HG02610 (cell line): ENCODE results near the gene GPR180.

Experiments used
- ATAC-seq: cut with Tn5 transposase; IDR thresholded peaks from one replicate; pipeline ENCODE4 v1.9.1; 2021; ENCODE audit warnings: mild to moderate bottlenecking, moderate library complexity; ENCODE audit not compliant: unreplicated experiment

The GPR180 gene

DNA sequence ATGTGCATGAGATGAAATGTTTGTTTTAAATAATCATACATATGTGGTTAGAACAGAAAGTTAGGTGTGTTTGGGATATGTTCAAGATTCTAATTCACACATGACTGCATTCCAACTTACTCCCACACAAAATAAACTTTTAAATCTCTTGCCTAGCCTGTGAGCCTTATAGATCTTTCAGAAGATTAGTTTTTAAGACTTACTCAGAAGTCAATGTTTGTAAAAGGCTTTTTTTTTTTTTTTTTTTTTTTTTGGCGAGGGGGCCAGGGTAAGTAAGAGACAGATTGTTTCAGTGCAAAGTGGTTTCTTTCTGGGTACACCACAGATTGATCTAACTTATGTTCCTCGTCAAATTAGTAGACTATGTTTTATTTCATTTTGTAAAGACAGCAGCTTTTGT, 39.1 kb downstream of the GPR180 start:
- ATAC-seq: no peak

DNA sequence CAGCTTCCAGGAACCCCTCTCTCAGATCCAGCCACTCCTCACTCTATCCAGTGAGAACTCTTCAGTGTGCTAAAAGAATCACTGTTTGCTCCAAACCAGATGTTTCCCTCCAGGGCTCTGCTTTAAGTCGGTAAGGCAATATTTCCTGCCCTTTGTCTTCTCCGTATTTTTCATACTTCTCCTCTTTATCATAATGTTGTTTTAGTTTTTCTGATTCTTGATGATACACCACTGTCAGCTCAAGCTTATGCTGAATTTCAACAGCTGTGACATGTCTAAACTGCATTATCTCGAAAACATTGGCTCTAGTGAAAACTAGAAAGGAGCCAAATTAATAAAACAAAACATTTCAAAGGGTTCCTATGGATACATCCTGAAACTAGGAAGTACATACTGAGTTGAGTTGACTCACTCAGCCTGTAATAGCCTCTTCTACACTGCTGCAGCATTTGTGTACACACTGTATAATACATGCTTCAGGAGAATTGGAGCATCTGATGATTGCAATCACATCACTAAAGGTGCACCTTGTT, 39.8 kb downstream of the GPR180 start:
- ATAC-seq: no peak

DNA sequence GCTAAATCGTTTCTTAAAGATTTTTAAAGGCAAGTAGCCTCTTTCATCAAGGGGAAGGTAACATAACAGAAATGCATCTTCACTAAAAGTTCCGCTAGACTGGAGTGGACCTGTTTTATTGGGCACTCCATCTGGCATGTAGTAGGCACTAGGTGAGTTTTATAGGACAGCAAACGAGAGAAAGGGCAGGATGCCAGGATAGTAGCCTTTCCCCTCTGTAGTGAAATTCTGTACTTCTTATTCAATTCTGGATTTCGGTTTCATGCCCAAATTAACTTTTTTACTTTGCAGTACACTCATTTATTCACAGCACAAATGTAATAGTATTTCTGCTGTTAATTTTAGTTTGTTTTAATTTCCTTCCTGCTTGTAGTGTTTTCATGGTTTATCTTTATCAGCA, 45.2 kb downstream of the GPR180 start:
- peak; percentile 78 for ATAC-seq

DNA sequence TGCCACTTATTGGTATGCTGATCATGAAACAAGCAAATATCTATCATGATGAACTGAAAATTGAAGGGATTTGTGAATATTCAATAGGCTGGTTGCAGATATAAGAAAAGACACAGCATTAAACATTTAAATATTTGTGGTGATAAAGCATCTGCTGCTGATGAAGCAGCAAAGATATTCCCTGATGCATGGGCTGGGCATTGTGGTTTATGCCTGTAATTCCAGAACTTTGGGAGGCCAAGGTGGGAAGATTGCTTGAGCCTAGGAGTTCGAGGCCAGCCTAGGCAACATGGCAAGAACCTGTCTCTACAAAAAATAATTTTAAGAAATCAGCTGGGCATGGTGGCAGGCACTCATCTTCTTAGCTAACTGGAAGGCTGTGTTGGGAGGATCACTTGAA, 54.5 kb downstream of the GPR180 start:
- no peak for ATAC-seq

DNA sequence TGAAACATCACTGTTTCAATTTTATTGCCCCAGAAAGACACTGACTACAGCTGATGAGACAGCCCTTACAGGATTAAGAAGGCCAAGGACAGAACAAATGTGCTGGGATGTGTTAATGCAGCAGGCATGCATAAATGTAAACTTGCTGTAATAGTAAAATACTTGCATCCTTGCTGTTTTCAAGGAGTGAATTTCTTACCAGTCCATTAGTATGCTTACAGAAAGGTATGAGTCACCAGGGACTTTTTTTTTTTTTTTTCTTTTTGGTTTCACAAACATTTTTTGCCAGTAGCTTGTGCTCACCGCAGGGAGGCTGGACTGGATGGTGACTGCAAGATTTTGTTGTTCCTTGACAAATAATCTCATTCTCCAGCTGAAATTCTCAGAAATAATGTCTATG, 55.1 kb downstream of the GPR180 start:
- ATAC-seq: peak; percentile 88

DNA sequence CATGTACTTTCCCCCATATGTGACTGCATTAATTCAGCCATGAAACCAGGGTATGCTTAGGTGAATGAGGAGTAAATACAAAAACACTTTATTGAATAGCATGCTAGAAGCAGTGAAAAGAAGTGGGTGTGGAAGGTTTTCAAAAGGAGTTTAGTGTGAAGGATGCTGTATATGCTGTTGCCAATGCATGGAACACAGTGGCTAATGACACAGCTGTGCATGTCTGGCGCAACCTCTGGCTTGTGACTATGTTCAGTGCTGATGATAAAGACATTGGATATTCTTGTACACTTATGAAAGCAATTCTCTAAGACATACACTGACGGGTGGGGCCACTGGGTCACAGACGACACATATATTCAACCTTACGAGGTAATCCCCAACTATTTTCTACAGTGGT, 55.5 kb downstream of the GPR180 start:
- peak; percentile 23 for ATAC-seq

DNA sequence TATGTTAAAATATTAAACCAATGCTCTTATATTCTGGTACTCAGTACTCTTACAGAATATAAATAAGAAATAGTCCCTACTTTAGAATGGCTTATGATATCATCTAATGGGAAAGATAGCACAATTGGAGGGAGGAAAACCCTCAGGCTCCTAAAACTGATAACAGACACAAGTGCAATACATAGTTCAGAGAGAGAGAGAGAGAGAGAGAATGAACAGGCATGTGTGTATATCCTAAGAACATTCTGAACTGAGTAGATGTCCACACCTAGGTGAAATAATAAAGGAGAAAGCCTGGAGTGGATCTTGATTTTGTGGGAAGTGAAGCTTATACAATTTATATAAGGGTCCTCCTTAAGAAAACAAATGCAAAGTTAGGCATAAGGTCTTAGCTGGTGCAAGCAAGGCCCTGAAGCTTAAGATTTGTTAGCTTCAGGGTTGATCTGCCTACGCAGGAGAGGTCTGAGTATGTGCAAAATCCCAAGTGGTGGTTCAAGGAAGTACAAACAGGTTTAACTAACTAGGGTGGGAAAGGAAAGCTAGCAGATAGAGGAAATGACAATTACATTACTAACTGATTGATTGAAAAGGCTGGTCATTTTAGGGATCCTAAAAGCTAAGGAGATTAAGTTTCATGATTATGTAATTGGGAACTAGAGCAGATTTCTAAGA, 57.4 kb downstream of the GPR180 start:
- ATAC-seq: no peak

DNA sequence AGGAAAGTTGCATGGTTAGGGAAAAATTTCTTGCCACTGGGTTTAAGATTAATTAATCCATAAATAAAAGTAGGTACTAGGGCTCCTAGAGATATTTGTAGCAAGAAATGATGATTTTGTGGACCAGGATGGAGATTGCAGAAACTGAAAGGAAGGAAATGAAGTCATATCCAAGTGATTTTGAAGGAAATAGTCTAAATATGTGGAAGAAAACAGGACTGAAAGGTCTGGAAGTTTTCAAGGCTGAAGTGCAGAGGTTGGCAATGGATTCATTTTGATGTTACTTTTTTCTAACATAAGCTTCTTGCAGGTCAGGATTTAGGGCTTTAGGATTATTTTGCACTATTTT, 57.9 kb downstream of the GPR180 start:
- no peak for ATAC-seq

DNA sequence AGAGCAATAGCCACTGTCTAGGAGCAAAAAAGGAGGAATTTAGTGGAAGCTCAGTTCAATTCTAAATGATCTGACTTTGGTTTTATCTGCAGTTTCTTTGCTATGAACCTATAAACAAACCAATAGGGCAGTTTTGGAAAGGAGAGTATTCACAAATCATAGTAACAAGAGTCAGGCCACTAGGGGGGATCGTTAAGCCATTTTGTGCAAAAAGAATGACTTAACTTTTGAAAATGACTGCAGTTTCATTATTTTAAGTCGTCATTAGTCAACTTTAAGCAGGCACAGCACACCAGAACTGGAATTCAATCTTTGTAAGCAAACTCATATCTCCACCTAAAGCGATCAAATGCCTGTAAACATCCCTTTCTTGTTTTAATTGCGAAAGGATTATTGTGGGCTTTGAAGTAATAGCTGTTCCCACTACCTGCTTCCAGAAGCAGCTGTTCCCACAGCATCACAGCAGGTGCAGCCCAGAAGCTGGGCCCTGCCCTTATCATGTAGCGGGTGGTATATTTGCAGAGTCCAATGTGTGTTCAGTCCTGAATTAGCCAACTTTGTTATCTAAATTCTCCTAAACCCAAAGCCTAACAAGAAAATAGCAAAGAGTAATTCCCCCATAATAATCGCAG, 59.2 kb downstream of the GPR180 start:
- ATAC-seq: no peak

DNA sequence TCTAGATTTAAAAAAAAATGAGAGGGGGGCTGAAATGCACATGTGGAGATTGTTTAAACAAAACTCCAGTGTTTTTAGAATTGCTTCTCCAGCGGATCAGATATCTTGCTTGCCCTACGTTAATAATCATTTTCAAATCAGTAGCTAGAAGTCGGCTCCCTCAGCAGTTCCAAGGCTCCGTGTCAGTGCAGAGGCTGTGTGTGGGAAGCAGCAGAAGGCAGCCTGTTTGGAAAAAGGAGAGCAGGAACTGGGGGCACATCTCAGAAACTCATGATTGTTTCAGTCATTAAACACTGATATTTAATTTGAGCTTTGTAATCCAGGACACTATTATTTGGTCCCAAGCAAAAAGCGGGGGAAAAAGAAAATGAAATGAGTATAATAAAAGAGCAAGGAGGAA, 59.7 kb downstream of the GPR180 start:
- ATAC-seq: no peak

DNA sequence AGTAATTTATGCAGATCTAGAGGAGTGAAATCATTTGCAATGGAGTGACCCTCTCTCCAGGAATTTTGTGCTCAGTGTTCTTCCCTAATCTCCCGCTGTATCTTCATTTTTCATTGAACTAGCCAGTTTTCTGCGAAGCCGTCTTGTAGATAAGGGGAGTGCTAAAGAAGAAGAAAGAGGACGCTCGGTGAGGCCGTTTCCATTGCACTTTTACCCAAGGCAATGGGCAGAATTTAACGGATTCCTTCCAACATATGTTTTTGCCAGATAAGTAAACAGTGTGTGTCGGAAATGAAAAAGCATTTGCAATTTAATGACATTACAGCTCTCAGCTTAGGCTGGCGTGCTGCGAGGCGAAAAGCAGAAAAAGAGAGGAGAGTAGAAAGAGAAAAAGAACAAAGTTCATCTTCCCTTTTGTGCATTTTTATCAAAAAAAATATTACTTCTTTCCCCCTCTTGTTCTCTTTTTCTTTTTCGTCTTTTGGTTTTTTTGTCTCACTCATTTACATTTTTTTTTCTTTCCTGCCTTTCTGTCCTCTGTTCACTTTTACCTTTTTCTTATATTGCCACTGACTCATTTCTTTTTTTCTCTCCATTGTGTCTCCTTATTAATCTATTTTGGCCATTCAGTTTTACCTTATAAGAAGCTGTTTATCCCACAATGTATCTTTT, 60.8 kb downstream of the GPR180 start:
- ATAC-seq: no peak

DNA sequence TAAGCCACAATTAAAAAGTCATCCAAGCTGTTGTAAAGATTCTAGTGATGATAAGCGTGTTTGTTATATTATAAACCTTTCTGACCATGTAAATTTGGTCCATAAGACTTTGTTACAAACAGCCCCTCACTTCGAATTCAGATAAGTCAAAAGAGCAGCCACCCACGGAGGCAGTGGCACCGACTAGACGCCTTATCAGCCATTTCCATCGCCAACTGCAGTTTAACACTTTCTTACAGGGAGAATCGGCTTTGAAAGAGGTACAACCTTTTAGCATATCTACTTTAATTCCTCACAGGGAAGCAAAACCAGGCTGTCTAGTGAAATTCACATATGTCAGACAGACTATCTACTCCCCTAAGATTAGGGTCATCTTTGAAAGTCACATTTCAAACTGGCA, 63.2 kb downstream of the GPR180 start:
- ATAC-seq: no peak

DNA sequence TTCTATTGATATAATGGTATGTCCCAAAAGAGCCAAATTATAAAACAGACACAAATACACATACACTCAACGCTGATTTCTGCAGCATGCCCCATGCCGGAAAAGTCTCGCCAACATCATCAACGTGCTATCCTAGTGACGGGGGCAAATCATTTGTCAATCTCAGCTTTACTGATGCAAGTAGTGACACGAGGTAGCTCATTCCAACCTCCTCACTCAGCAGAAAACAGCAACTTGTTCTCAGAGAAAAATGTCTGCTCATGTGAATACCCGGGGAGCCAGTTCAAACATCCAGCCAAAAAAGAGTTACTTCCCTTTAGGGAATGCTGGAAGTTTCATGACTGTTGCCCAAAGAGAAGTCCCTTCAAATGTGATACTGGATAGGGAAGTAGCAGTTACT, 64.4 kb downstream of the GPR180 start:
- no peak for ATAC-seq

DNA sequence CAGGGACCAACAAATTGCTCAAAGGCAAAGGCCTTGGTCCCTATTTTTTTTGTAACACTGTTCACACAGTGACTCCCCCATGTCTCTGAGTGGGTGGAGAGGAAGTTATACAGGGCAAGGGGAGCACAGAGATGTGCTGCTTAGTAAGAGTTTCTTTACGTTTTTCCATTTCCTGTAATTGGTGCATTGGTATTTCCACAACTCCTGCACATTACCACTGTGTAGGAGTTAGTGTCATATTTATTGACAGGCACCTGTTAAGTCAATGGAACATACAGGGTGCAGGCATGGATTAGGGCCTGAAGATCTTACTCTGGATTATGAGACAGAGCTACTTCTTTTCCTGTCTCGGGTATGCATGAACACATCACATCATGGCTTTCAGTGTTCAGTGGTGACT, 65.5 kb downstream of the GPR180 start:
- ATAC-seq: no peak

DNA sequence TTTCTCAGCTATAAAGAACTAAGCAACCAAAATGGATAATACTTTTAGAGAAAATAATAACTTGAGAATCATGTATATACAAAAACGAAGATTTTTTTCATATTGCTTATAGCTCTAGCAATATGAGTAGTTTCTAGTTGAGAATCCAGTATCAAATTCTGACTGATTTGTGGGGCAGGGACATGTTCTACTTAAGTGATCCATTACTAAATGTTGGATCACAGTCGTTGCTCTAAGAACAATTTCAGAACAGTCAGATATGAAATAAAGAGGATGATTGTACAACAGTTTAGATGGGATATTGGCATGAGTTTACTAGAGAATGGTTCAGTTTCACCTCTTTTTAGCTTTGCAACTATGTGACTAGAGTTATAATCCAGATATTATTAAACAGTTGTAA, 70.7 kb downstream of the GPR180 start:
- no peak for ATAC-seq

DNA sequence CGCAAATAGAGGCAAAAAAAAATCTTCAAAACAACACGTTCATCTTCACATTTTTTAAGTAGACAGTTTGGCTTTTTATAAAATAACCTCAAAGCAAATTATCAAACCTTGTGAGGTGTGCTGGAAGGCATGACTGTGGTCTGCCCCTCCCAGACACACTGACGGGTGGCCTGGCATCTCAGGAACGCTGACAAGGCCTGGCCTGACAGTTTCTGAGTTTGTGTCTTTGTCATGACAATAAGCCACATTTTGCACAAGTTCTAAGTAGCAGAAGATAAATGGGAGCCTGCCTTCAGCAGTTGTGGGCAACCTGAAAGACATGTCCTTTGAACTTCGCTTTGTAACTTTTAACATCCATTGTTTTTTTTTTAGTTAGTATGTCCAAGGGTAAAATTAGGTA, 72.2 kb downstream of the GPR180 start:
- ATAC-seq: no peak

DNA sequence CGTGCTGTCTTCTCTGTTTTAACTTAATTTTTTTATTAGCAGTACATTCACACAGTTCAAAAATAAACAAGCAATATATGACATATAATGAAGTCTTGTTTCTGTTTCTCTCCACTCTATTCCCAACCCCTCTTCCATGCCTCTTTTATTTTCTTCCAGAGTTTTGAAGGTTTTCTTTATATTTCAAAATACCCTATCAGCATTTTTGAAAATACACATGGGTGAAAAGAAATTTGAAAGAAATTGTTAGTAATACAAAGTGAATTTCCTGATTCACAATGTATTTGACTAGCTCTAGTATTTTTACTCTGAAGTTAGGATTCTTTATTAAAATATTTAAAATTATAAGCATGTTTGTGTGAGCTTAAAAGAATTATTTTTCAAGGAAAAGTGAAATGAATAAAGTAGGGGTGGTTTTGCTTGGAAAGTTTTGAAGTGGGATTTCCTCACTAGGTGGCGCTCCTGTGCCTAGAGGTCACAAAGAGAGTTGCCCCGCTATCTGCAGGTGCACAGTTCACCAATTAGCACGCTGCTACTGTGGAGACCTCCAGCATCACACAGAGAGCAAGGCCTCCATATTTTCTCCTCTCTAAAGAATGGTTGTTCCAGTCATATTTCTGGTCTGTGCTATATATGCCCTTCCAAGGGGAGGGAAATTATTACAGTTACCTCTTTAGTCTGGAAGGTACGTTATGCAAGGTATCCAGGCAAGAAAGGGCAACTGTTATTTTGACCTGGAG, 73.1 kb downstream of the GPR180 start:
- ATAC-seq: peak; percentile 70

DNA sequence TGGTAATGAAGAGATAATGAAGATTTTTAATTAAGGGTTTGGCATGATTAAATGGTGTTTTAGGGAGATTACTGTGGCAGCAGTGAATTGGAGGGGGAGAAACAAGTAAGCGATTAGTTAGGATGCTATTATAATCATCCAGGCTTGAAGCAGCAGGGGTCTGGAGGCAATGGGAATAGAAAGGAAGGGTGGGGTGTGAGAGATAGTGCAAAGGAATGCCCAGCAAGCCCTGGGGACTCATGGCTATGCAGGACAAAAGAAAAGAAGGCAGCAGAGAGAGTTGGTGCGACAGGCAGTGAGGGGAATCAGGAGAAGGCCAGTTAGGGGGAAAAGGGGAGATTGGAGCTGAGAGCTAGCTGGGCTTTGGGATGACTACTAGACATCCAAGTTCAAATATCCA, 76.1 kb downstream of the GPR180 start:
- ATAC-seq: no peak

DNA sequence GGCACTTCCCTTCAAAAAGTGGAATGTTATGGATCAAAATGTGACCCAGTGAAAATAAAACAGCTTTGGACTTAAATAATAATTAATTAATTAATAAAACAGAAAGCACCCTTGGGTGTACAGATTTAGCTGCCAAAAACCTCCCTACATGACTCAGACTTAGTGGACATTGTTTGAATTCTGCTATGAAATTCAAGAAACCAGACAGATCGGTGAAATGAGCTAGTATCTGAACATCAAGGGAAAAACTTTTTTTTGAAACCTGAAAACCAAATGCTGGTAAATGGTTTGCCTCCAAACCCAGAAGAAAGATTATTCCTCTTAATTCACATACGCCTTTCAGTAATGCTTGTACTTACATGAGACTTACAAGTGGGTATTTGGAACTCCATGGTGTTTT, 77.2 kb downstream of the GPR180 start:
- no peak for ATAC-seq

DNA sequence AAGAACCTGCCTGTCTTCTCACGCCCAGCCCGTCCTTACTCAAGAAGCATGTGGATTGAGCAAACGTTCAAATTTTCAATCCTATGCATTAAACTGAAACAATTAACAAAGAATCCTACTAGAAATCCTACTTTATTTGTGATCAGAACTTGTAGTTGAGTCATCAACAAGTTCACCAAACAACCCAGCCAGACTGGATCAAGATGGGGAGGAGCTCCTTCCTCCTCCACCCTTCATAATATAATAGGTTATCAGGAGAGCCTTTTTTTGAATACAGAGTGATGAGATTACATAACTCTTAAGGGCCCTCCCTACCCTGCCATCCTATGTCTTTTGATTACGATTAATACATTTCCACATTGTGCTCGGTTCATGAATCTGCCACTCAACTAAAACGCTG, 78.0 kb downstream of the GPR180 start:
- no peak for ATAC-seq

DNA sequence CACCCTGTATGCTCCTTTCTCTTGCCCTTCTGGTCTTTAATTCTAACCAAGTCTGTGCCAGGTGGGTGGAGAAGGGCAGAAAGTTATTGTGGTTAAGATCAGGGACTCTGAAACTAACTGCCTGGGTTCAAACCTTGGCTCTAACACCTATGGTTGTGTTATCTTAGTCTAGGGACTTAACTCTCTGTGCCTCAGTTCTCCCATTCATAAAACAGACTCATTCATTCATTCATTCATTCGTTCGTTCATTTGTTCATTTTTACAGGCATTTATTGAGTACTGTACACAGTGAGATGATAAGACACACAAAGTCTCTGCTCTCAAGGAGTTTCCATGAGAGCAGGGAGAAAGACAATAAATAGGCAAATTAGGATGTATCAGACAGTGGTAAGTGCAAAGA, 80.6 kb downstream of the GPR180 start:
- no peak for ATAC-seq

DNA sequence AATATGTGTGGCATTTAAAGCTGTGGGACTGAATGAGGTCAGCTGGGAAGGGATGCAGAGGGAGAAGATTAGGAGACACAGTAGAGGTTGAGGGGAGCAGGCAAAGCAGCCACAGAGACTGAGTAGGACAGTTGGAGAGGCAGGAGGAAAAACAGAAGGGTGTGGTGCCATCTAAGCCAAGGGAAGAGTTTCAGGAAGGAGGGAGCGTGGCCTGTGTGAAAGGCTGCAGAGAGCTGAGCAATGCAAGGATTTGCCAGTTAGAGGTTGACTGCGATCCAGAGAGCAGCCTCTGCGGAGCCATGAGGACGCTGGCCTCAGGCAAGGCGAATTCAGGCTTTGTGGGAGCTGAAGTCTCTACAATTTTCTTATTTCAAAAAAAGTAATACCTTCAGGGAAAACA, 81.8 kb downstream of the GPR180 start:
- ATAC-seq: no peak
